Measurements from ENCODE around the gene SLC38A4.

GRCh38 chr12:46717159-46717558 lies 108.6 kb downstream of the SLC38A4 start:
- no peak for TF ChIP-seq POLR2A (IDR thresholded peaks at IDR 0.05)
- TF ChIP-seq, protein P1, sequence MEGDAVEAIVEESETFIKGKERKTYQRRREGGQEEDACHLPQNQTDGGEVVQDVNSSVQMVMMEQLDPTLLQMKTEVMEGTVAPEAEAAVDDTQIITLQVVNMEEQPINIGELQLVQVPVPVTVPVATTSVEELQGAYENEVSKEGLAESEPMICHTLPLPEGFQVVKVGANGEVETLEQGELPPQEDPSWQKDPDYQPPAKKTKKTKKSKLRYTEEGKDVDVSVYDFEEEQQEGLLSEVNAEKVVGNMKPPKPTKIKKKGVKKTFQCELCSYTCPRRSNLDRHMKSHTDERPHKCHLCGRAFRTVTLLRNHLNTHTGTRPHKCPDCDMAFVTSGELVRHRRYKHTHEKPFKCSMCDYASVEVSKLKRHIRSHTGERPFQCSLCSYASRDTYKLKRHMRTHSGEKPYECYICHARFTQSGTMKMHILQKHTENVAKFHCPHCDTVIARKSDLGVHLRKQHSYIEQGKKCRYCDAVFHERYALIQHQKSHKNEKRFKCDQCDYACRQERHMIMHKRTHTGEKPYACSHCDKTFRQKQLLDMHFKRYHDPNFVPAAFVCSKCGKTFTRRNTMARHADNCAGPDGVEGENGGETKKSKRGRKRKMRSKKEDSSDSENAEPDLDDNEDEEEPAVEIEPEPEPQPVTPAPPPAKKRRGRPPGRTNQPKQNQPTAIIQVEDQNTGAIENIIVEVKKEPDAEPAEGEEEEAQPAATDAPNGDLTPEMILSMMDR (IDR thresholded peaks at IDR 0.05) = no peak
